Smooth muscle cell (in vitro differentiated cells): ENCODE measurements around the gene CFAP65. TPM values are rescaled to one million over a fixed set of nuclear protein-coding genes. Genes with fewer than 3 reads are reported as not detected.

ENCODE experiments used
- DNase-seq: peaks from one replicate; lab custom pipeline; 2025; ENCODE audit not compliant: unreplicated experiment; lab: John Stamatoyannopoulos, UW
- H2AFZ ChIP-seq: fragments of 200-600 bp; sonication (generic); 2 replicates; pipeline ENCODE4 v1.6.0; 2016; ENCODE audit warnings: antibody characterized with exemption, low read depth, mild to moderate bottlenecking
- H3F3A ChIP-seq: fragments of 200-600 bp; sonication (generic); 2 replicates; pipeline ENCODE4 v1.6.0; 2017; ENCODE audit warnings: antibody characterized with exemption, low read depth
- H3K27ac ChIP-seq: fragments of 200-600 bp; sonication (generic); 2 replicates; pipeline ENCODE4 v1.5.1; 2016; ENCODE audit warnings: low read depth, mild to moderate bottlenecking
- H3K27me3 ChIP-seq: fragments of 200-600 bp; sonication (generic); 2 replicates; pipeline ENCODE4 v1.6.1; 2016; ENCODE audit warnings: low read depth, mild to moderate bottlenecking
- H3K36me3 ChIP-seq: fragments of 200-600 bp; sonication (generic); 2 replicates; pipeline ENCODE4 v1.5.1; 2016; ENCODE audit warnings: low read depth
- H3K4me1 ChIP-seq: fragments of 200-600 bp; sonication (generic); 2 replicates; pipeline ENCODE4 v1.5.1; 2016; ENCODE audit warnings: low read depth
- H3K4me2 ChIP-seq: fragments of 200-600 bp; sonication (generic); 2 replicates; pipeline ENCODE4 v1.6.0; 2016; ENCODE audit warnings: mild to moderate bottlenecking
- H3K4me3 ChIP-seq: fragments of 200-600 bp; sonication (generic); 2 replicates; pipeline ENCODE4 v1.5.1; 2016; ENCODE audit warnings: mild to moderate bottlenecking
- H3K79me2 ChIP-seq: fragments of 200-600 bp; sonication (generic); 2 replicates; pipeline ENCODE4 v1.6.0; 2016; ENCODE audit warnings: low read depth, mild to moderate bottlenecking
- H3K9ac ChIP-seq: fragments of 200-600 bp; sonication (generic); 2 replicates; pipeline ENCODE4 v1.6.0; 2016; ENCODE audit warnings: low read depth
- H3K9me3 ChIP-seq: fragments of 200-600 bp; sonication (generic); replicated peaks from 2 replicates; pipeline ENCODE4 v1.5.1; 2016; ENCODE audit warnings: low read depth
- H4K20me1 ChIP-seq: fragments of 200-600 bp; sonication (generic); 2 replicates; pipeline ENCODE4 v1.6.0; 2016; ENCODE audit warnings: low read depth
- CTCF ChIP-seq: fragments of 200-600 bp; sonication (generic); IDR thresholded peaks from 2 replicates; pipeline ENCODE4 v1.5.1; 2017; ENCODE audit warnings: borderline replicate concordance, mild to moderate bottlenecking, antibody characterized with exemption; ENCODE audit not compliant: insufficient read depth, poor library complexity, severe bottlenecking
- WGBS: methylation state at CpG from one replicate; pipeline ENCODE4 v1.1.7; 2016; ENCODE audit warnings: low lambda C conversion rate; 5-methylcytosine and 5-hydroxymethylcytosine counted together
- polyA plus RNA-seq: library from polyadenylated mRNA; unstranded; fragments of >200 nt; fragmentation: Nextera tagmentation; extraction: Ambion mirVana; gene quantifications from 2 replicates; pipeline ENCODE4 v1.2.1, GENCODE V29; 2016
- total RNA-seq: library from RNA; depleted of rRNA; stranded (reverse); fragments of >200 nt; gene quantifications from 2 replicates; pipeline ENCODE4 v1.2.3, GENCODE V29; 2014

The CFAP65 gene
- total and polyA plus RNA-seq, 2 experiments from 2014 or later, result not detected

DNA sequence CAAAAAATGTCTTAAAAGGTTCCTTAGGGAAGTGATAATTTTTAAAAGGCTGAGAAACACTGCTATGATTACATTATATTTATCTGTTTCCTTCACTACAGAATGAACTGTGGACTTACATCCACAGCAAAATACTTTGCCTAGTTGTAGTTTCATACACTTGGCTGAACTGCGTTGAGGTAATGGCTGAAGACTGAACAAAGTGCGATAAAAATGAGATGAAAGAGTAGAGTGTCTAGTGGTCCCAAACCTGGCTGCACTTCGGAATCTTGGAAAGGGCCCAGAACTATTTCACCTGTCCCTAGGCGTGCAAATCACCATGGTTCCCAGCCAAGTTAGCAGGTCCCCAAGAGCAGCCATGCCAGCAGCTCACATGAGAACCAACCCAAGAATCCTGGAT, 37.6 kb upstream of the CFAP65 start:
- no peaks in the 10 kb centered on the region for H3K4me1 ChIP-seq
- H4K20me1 ChIP-seq, result peaks cover 17% of the 10 kb centered on the region
- DNase-seq, result no peak
- no peaks in the 10 kb centered on the region for H3K9me3 ChIP-seq
- H3K27me3 ChIP-seq, result peaks cover 15% of the 10 kb centered on the region
- no peaks in the 10 kb centered on the region for H3K79me2 ChIP-seq
- no peak overlapping the region for H3K9ac ChIP-seq
- H2AFZ ChIP-seq, result no peak overlapping the region
- WGBS, result 84% methylated on average over 4 of the region's 4 CpGs
- no peak overlapping the region for H3K4me2 ChIP-seq
- no peak for TF ChIP-seq CTCF
- no peak overlapping the region for H3K4me3 ChIP-seq
- no peak overlapping the region for H3K27ac ChIP-seq
- peaks cover 5% of the 10 kb centered on the region for H3K36me3 ChIP-seq
- H3F3A ChIP-seq, result no peaks in the 10 kb centered on the region

- no peak for DNase-seq
- Histone ChIP-seq H4K20me1 (peaks cover 17% of the 10 kb centered on the region), H3K36me3 (peaks cover 5% of the 10 kb centered on the region), H3F3A (no peaks in the 10 kb centered on the region), H3K27ac (no peak overlapping the region), H3K9me3 (no peaks in the 10 kb centered on the region), H3K4me1 (no peaks in the 10 kb centered on the region), H2AFZ (no peak overlapping the region), H3K4me2 (no peak overlapping the region), H3K79me2 (no peaks in the 10 kb centered on the region), H3K27me3 (peaks cover 15% of the 10 kb centered on the region), H3K9ac (no peak overlapping the region), H3K4me3 (no peak overlapping the region)
- TF ChIP-seq CTCF, result no peak
- 73% methylated on average over 3 of the region's 3 CpGs for WGBS
Measured at GRCh38 chr2:219078126-219078525, 36.8 kb upstream of the CFAP65 start.

GRCh38 chr2:219076253-219076652, 34.9 kb upstream of the CFAP65 start:
- H2AFZ ChIP-seq, result no peak overlapping the region
- H3K9me3 ChIP-seq, result no peaks in the 10 kb centered on the region
- H3K36me3 ChIP-seq, result peaks cover 5% of the 10 kb centered on the region
- H3F3A ChIP-seq, result no peaks in the 10 kb centered on the region
- WGBS, result 100% methylated on average over 3 of the region's 3 CpGs
- no peak overlapping the region for H3K27ac ChIP-seq
- H3K9ac ChIP-seq, result no peak overlapping the region
- no peak for TF ChIP-seq CTCF
- no peaks in the 10 kb centered on the region for H3K79me2 ChIP-seq
- DNase-seq, result no peak
- peaks cover 11% of the 10 kb centered on the region for H4K20me1 ChIP-seq
- no peaks in the 10 kb centered on the region for H3K27me3 ChIP-seq
- no peak overlapping the region for H3K4me3 ChIP-seq
- no peak overlapping the region for H3K4me2 ChIP-seq
- no peaks in the 10 kb centered on the region for H3K4me1 ChIP-seq

DNA sequence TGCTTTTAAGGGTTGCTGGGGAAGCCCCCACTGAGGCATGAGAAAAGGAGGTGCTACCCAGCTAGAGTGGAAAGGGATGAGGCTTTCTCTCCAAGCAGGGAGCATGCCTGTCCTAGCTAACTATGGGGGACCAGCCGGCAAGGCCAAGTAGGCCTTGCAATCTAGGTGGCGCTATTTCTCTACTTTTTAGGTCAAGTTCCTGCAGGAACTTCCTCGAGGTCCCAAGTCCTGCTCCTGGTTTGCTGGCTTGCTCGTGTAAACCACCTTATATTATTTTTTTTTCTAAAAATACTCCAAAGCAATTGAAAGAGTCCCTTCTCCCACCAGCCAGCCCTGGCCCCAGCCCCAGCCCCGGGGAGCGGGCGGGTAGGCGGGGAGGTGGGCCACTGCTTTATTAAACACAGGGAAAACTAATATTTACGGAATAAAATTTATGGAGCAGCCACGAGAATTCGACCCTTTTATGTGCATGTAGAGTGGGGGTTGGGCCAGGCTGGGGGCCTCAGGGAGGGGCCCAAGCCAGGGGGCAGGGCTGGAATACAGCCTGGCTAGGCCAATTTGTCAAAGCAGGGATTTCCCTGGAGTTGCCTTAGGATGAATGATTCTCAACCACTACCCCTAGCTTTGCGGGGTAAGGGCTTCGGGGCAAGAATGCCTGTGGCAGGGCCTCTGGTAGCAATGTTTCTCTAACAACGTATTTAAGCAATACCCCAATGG, 32.3 kb upstream of the CFAP65 start:
- no peak overlapping the region for H3K9ac ChIP-seq
- no peak overlapping the region for H3K4me3 ChIP-seq
- H3K27me3 ChIP-seq, result no peaks in the 10 kb centered on the region
- H3K9me3 ChIP-seq, result no peaks in the 10 kb centered on the region
- H4K20me1 ChIP-seq, result no peaks in the 10 kb centered on the region
- no peak overlapping the region for H2AFZ ChIP-seq
- no peaks in the 10 kb centered on the region for H3K79me2 ChIP-seq
- H3K27ac ChIP-seq, result no peak overlapping the region
- DNase-seq, result no peak
- H3K4me1 ChIP-seq, result no peaks in the 10 kb centered on the region
- H3F3A ChIP-seq, result no peaks in the 10 kb centered on the region
- no peak overlapping the region for H3K4me2 ChIP-seq
- peak; percentile 73 for TF ChIP-seq CTCF
- peaks cover 5% of the 10 kb centered on the region for H3K36me3 ChIP-seq
- 40% methylated on average over 14 of the region's 14 CpGs for WGBS
